K562 (cell line): ENCODE measurements around the gene SAMD3. TPM values are rescaled to one million over a fixed set of nuclear protein-coding genes. Genes with fewer than 3 reads are reported as not detected.

Experiments
- ATAC-seq: fragments of 200-7000 bp; cut with Tn5 transposase; 3 replicates; pipeline ENCODE4 v1.9.1; 2020; ENCODE audit warnings: moderate library complexity
- BruUV-seq: library from RNA; stranded (reverse); fragments of 400-500 nt; replicated peaks from 2 replicates; lab custom pipeline; 2021; lab: Mats Ljungman, UMichigan
- CTCF ChIA-PET: fragments of 300-600 bp; formaldehyde crosslinking; extraction: SDS; loops from one replicate; lab custom pipeline; 2021; ENCODE audit warnings: low intra/inter-chr PET ratio; lab: Yijun Ruan, JAX
- POLR2A ChIA-PET: fragments of 300-600, 350-650 bp; sonication (Branson Sonifier 250); formaldehyde crosslinking; extraction: SDS; loops from one replicate; lab custom pipeline; 2021; ENCODE audit warnings: antibody characterized with exemption, inconsistent platforms; lab: Yijun Ruan, JAX
- DNase-seq, 4 experiments: peaks; one replicate each; pipeline versions ENCODE4 v3.0.0 to v3.0.0-alpha.2; 2011 to 2018; ENCODE audit warnings: low spot score in 3 of 4, mixed read lengths in 3 of 4; ENCODE audit errors: extremely low read depth in 1 of 4
- FAIRE-seq: peaks from 2 replicates; lab custom pipeline; 2011; peaks lifted over from hg19 to GRCh38; lab: Jason Lieb, UNC
- H2AFZ ChIP-seq: 2 replicates; pipeline ENCODE4 v1.6.0; 2011; ENCODE audit warnings: low read depth, low read length, control low read depth, inconsistent platforms
- H3K27ac ChIP-seq: fragments of 200-600 bp; 3 replicates; pipeline ENCODE4 v1.8.0; 2011; ENCODE audit warnings: low read depth, mild to moderate bottlenecking, control low read depth, inconsistent platforms, low read length, moderate library complexity, mixed read lengths; ENCODE audit errors: extremely low read depth
- H3K27me3 ChIP-seq, 2 experiments: fragments of 300-600 bp in 1 of 2; 2 replicates in 1 of 2; 3 replicates in 1 of 2; pipeline versions ENCODE4 v1.6.0 to v1.8.0; 2011; ENCODE audit warnings: inconsistent platforms in 2 of 2, low read length in 2 of 2, mild to moderate bottlenecking in 1 of 2, mixed read lengths in 1 of 2, moderate library complexity in 1 of 2; ENCODE audit not compliant: control insufficient read depth in 2 of 2, insufficient read depth in 2 of 2
- H3K36me3 ChIP-seq: fragments of 300-600 bp; 3 replicates; pipeline ENCODE4 v1.8.0; 2011; ENCODE audit warnings: mild to moderate bottlenecking, low read length, inconsistent platforms; ENCODE audit not compliant: control insufficient read depth, insufficient read depth
- H3K4me1 ChIP-seq, 2 experiments: fragments of 200-600 bp in 1 of 2; replicated peaks in 1 of 2; 2 replicates in 1 of 2; 3 replicates in 1 of 2; pipeline versions ENCODE4 v1.5.1 to v1.8.0; 2011; ENCODE audit warnings: inconsistent platforms in 2 of 2, low read length in 2 of 2, mild to moderate bottlenecking in 1 of 2, mixed read lengths in 1 of 2, moderate library complexity in 1 of 2; ENCODE audit not compliant: control insufficient read depth in 2 of 2, insufficient read depth in 2 of 2
- H3K4me2 ChIP-seq: 2 replicates; pipeline ENCODE4 v1.6.1; 2011; ENCODE audit warnings: low read length, control low read depth, inconsistent platforms, mixed read lengths; ENCODE audit not compliant: insufficient read depth
- H3K4me3 ChIP-seq: fragments of 200-600 bp; sonication (generic), shearing (Covaris generic); 2 replicates; pipeline ENCODE4 v1.5.1; 2016; ENCODE audit warnings: control low read depth, inconsistent platforms
- H3K79me2 ChIP-seq: fragments of 200-600 bp; 3 replicates; pipeline ENCODE4 v1.8.0; 2011; ENCODE audit warnings: low read length, inconsistent platforms; ENCODE audit not compliant: control insufficient read depth, insufficient read depth
- H3K9ac ChIP-seq, 2 experiments: 2 replicates each; pipeline versions ENCODE4 v1.6.0 to v1.6.1; 2011; ENCODE audit warnings: low read depth in 2 of 2, low read length in 2 of 2, control low read depth in 1 of 2, inconsistent platforms in 1 of 2, mild to moderate bottlenecking in 1 of 2, mixed read lengths in 1 of 2; ENCODE audit not compliant: insufficient read depth in 1 of 2
- H3K9me1 ChIP-seq: one replicate; pipeline ENCODE4 v1.6.0; 2011; ENCODE audit warnings: inconsistent platforms, mild to moderate bottlenecking, low read length, moderate library complexity; ENCODE audit not compliant: control insufficient read depth, insufficient read depth
- H3K9me3 ChIP-seq: replicated peaks from 2 replicates; pipeline ENCODE4 v1.5.1; 2011; ENCODE audit warnings: low read depth, low read length, inconsistent platforms; ENCODE audit not compliant: control insufficient read depth, insufficient read depth
- H4K20me1 ChIP-seq: replicated peaks from 2 replicates; pipeline ENCODE4 v1.6.1; 2011; ENCODE audit warnings: low read length, inconsistent platforms, mixed read lengths; ENCODE audit not compliant: control insufficient read depth, insufficient read depth
- CEBPB ChIP-seq: fragments of 450-650 bp; IDR thresholded peaks from 2 replicates; pipeline ENCODE4 v1.6.1; 2016; ENCODE audit warnings: missing genetic modification characterization, missing compliant biosample characterization
- LARP7 ChIP-seq: fragments of 450-650 bp; IDR thresholded peaks from 2 replicates; pipeline ENCODE4 v1.6.1; 2016
- POLR2H ChIP-seq: IDR thresholded peaks from 2 replicates; pipeline ENCODE4 v1.6.1; 2016; ENCODE audit warnings: missing genetic modification characterization, low read depth, mild to moderate bottlenecking, control low read depth, missing compliant biosample characterization, moderate library complexity
- RBM39 ChIP-seq: fragments of 200-400 bp; formaldehyde crosslinking; optimal IDR thresholded peaks from 2 replicates; pipeline ENCODE3; 2018; ENCODE audit warnings: low read depth, low read length
- ZNF175 ChIP-seq: fragments of 200-800 bp; sonication (Bioruptor generic); IDR thresholded peaks from 2 replicates; pipeline ENCODE4 v1.6.1; 2016; ENCODE audit warnings: low read depth, mild to moderate bottlenecking, missing genetic modification characterization, missing compliant biosample characterization
- WGBS: fragments of 100-300 bp; shearing (Covaris generic); methylation state at CpG from one replicate; pipeline ENCODE4 v1.1.6; 2016; ENCODE audit warnings: low coverage, mixed read lengths; ENCODE audit not compliant: insufficient coverage; ENCODE audit errors: missing lambda C conversion rate; 5-methylcytosine and 5-hydroxymethylcytosine counted together
- in situ Hi-C: fragments of 300-500 bp; cut with MboI; formaldehyde crosslinking; loops from 4 replicates; pipeline ENCODE4 v1.15.0; 2018; ENCODE audit warnings: inconsistent platforms, mixed read lengths
- intact Hi-C: fragments of 100-400 bp; cut with micrococcal nuclease; formaldehyde crosslinking; loops from 2 replicates; pipeline ENCODE4 v1.14.2; 2022
- polyA plus RNA-seq, 8 experiments: library from polyadenylated mRNA; depleted of rRNA in 4 of 8; stranded (reverse) in 5 of 8; unstranded in 3 of 8; fragments of >200 nt; fragmentation: Nextera tagmentation in 2 of 8; fragmentation: Illumina TruSeq in 1 of 8; extraction: Ambion mirVana in 2 of 8; extraction: Trizol in 1 of 8; gene quantifications; 2 replicates each; pipeline versions ENCODE4 v1.2.1 to v1.2.3, GENCODE V29; 2011 to 2014; ENCODE audit warnings: inconsistent platforms in 1 of 8, missing spikeins in 1 of 8
- total RNA-seq, 7 experiments: library from RNA; depleted of rRNA in 6 of 7; stranded (reverse); fragments of >200 nt in 6 of 7; fragmentation: Illumina TruSeq in 2 of 7; extraction: Trizol in 2 of 7; gene quantifications; 2 replicates each; pipeline versions ENCODE4 v1.2.1 to v1.2.3, GENCODE V29; 2011 to 2021; ENCODE audit warnings: low replicate concordance in 1 of 7
- TF ChIP-seq, protein P1 (sequence below): fragments of 200-800 bp; sonication (Bioruptor generic); IDR thresholded peaks from 2 replicates; pipeline ENCODE4 v1.6.1; 2016; ENCODE audit warnings: missing genetic modification characterization, missing compliant biosample characterization

SAMD3 gene
- total and polyA plus RNA-seq, 9 of the 15 experiments (the other 6 are each of a cell fraction or from before 2014, with no cell fraction given) = 0.03 to 0.21 (median 0.18) TPM; not detected in 5

DNA sequence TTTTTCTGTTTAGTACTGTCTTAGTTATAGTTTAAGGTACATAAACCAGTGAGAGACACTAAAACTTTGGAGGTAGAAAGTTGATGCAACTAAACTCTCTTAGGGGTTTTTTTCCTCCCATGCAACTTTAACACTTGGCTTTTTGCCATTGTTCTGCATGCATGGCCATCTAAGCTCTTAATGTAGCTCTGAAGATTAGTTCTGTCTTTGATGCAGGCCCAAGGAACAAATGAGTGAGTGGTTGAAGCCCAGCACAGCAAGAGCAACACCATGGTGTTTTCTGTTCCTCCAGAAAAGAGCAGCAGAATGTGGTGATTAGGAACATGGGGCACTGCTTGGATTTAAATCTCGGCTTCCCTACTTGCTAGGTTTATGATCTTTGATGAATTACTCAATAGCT, 115.0 kb downstream of the SAMD3 start:
- Histone ChIP-seq H3K4me3 (no peak overlapping the region), H3K27ac (no peak overlapping the region), H3K36me3 (no peaks in the 10 kb centered on the region), H2AFZ (no peak overlapping the region), H3K27me3 (no peaks in the 10 kb centered on the region), H3K79me2 (no peaks in the 10 kb centered on the region), H3K9me1 (no peaks in the 10 kb centered on the region), H3K9me3 (no peaks in the 10 kb centered on the region), H3K4me2 (no peak overlapping the region), H3K4me1 (no peaks in the 10 kb centered on the region; a peak in 2 of 5 replicates), H4K20me1 (no peaks in the 10 kb centered on the region), H3K9ac (no peak overlapping the region)
- TF ChIP-seq CEBPB (tag) = no peak
- TF ChIP-seq LARP7 = no peak
- ATAC-seq (no peak), DNase-seq (no peak), FAIRE-seq (no peak)
- intact Hi-C loops = no loop called here
- WGBS = 21% methylated on average over 1 of the region's 1 CpG
- in situ Hi-C loops = no loop called here
- POLR2A ChIA-PET = no interaction called here
- CTCF ChIA-PET = no interaction called here
- no TSS peak for BruUV-seq

DNA sequence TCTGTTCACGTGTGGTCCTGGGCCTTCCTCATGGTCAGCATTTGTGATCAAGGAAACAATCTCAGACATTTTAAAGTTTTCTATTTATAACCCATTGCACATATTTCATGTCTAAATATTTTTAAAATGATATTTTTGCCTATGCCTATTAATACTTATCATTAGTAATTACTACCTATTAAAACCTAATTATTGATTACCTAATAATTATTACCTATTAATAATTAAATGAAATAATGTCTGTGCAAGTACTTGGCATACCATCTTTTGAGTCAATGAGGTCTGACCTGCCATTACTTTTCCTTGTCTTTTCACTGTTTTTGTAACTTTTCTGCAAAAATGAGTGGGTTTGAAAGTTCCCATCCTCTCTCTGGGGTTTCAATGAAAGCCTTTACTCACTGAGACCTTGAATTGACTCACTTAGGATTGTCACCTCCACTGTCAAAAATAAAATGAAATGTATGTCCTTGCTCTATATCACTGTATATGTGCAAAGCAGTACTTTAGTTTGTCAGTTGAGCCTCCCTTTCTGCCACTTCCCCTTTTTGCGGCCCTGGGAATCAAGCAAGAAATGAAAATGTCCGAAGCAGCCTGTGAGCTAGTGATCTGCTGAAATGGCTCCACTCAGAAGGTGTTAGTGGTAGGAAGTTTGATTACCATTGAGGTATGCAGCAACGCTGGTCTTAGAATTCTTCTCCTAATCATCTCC, 116.6 kb downstream of the SAMD3 start:
- Histone ChIP-seq H3K9ac (no peak overlapping the region), H3K4me1 (no peaks in the 10 kb centered on the region; a peak in 2 of 5 replicates), H3K36me3 (no peaks in the 10 kb centered on the region), H3K4me3 (no peak overlapping the region), H3K9me1 (no peaks in the 10 kb centered on the region), H2AFZ (peak overlapping the region; percentile 62), H3K9me3 (no peaks in the 10 kb centered on the region), H3K27me3 (no peaks in the 10 kb centered on the region), H4K20me1 (no peaks in the 10 kb centered on the region), H3K27ac (peak overlapping the region; percentile 48; the same call in 1 of the 3 replicates), H3K79me2 (no peaks in the 10 kb centered on the region), H3K4me2 (no peak overlapping the region; the same call in 1 of the 2 replicates)
- ChIA-PET CTCF (no interaction called here), POLR2A (interaction anchor here (0.6 kb wide), 1 partner anchor 37 kb away, joined by 3 read pairs; no protein-coding TSS in a partner anchor)
- intact Hi-C loops (no loop called here), in situ Hi-C loops (no loop called here)
- 15% methylated on average over 4 of the region's 4 CpGs for WGBS
- no TSS peak for BruUV-seq
- peak; percentile 70 for ATAC-seq
- peak in 1 of 4 experiments; percentile 11 for DNase-seq
- FAIRE-seq = no peak
- TF ChIP-seq, protein P1, sequence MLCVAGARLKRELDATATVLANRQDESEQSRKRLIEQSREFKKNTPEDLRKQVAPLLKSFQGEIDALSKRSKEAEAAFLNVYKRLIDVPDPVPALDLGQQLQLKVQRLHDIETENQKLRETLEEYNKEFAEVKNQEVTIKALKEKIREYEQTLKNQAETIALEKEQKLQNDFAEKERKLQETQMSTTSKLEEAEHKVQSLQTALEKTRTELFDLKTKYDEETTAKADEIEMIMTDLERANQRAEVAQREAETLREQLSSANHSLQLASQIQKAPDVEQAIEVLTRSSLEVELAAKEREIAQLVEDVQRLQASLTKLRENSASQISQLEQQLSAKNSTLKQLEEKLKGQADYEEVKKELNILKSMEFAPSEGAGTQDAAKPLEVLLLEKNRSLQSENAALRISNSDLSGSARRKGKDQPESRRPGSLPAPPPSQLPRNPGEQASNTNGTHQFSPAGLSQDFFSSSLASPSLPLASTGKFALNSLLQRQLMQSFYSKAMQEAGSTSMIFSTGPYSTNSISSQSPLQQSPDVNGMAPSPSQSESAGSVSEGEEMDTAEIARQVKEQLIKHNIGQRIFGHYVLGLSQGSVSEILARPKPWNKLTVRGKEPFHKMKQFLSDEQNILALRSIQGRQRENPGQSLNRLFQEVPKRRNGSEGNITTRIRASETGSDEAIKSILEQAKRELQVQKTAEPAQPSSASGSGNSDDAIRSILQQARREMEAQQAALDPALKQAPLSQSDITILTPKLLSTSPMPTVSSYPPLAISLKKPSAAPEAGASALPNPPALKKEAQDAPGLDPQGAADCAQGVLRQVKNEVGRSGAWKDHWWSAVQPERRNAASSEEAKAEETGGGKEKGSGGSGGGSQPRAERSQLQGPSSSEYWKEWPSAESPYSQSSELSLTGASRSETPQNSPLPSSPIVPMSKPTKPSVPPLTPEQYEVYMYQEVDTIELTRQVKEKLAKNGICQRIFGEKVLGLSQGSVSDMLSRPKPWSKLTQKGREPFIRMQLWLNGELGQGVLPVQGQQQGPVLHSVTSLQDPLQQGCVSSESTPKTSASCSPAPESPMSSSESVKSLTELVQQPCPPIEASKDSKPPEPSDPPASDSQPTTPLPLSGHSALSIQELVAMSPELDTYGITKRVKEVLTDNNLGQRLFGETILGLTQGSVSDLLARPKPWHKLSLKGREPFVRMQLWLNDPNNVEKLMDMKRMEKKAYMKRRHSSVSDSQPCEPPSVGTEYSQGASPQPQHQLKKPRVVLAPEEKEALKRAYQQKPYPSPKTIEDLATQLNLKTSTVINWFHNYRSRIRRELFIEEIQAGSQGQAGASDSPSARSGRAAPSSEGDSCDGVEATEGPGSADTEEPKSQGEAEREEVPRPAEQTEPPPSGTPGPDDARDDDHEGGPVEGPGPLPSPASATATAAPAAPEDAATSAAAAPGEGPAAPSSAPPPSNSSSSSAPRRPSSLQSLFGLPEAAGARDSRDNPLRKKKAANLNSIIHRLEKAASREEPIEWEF (CRISPR knock-in tag) = no peak
- TF ChIP-seq ZNF175 = no peak
- TF ChIP-seq POLR2H (tag) = no peak
- TF ChIP-seq RBM39 = no peak
